Measurements from ENCODE around the gene LPP. TPM values are rescaled to one million over a fixed set of nuclear protein-coding genes. Genes with fewer than 3 reads are reported as not detected.
"Not testable (repeated sequence)": the region's sequence is repeated elsewhere in the genome, so short reads cannot be mapped to it uniquely, and the experiment has no call there.

The LPP gene
- total and polyA plus RNA-seq, 8 donors = 4.9 to 84.4 (median 45.9) TPM

GRCh38 chr3:188697127-188697526, 543.2 kb downstream of the LPP start:
- FAIRE-seq = no peak
- TF ChIP-seq, protein P1, sequence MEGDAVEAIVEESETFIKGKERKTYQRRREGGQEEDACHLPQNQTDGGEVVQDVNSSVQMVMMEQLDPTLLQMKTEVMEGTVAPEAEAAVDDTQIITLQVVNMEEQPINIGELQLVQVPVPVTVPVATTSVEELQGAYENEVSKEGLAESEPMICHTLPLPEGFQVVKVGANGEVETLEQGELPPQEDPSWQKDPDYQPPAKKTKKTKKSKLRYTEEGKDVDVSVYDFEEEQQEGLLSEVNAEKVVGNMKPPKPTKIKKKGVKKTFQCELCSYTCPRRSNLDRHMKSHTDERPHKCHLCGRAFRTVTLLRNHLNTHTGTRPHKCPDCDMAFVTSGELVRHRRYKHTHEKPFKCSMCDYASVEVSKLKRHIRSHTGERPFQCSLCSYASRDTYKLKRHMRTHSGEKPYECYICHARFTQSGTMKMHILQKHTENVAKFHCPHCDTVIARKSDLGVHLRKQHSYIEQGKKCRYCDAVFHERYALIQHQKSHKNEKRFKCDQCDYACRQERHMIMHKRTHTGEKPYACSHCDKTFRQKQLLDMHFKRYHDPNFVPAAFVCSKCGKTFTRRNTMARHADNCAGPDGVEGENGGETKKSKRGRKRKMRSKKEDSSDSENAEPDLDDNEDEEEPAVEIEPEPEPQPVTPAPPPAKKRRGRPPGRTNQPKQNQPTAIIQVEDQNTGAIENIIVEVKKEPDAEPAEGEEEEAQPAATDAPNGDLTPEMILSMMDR (IDR thresholded peaks at IDR 0.05) = no peak

DNA sequence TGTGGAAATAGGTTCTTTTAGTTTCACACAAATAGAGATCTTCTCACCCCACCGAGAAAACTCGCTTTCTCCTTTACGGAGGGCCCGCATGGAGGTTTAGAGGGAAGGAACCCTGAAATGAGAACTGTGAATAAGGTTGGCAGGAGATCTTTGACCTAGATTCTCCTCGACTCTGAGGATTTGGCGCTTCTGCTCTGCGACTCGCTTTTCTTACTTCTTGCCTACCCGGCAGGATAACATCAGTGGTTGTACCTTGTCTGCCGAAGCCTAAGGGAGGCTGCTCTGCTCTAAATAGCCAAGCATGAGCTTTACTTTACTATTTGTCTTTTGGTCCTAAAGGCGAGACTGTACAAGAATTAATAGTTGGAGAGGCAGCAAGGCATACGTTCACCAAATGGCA, 544.5 kb downstream of the LPP start:
- intact Hi-C loops (cut with DNase I) = no loop called here

More at GRCh38 chr3:188697127-188697526, 543.2 kb downstream of the LPP start:
- intact Hi-C loops (cut with DNase I) = no loop called here
- WGBS, 2 donors = 92 to 94% methylated on average over 7 of the region's 7 CpGs
- H3K9me3 ChIP-seq = no peaks in the 10 kb centered on the region
- no peaks in the 10 kb centered on the region for H3K4me1 ChIP-seq
- H3K36me3 ChIP-seq = no peaks in the 10 kb centered on the region
- no peak for ATAC-seq
- H3K27ac ChIP-seq = no peak overlapping the region
- no peak overlapping the region for H3K4me3 ChIP-seq
- DNase-seq = no peak
- no peaks in the 10 kb centered on the region for H3K27me3 ChIP-seq

DNA sequence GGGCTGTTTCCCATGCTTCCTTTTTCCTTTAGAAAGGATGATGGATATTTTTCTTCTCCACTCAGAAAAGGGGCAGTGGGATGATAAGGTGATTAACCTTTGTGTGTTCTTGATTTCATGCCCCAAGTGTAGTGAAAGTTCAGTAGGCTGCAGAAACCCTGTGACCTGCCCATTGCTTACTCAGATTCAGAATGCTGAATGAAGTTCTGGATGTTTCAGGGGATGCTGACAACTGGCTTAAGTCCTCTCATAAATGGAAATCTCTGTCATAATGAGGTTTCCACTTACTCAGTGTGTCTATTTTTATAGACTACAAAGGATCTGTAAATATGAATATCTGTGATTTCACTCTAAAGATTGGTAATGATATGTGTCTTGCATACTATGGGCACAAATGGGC, 546.5 kb downstream of the LPP start:
- FAIRE-seq (no peak), DNase-seq (no peak), ATAC-seq (no peak)
- Histone ChIP-seq H3K9me3 (no peaks in the 10 kb centered on the region), H3K27me3 (no peaks in the 10 kb centered on the region), H3K36me3 (no peaks in the 10 kb centered on the region), H3K4me1 (no peaks in the 10 kb centered on the region), H3K27ac (no peak overlapping the region), H3K4me3 (no peak overlapping the region)
- TF ChIP-seq, protein P1 (IDR thresholded peaks at IDR 0.05) = no peak
- intact Hi-C loops (cut with DNase I) = no loop called here

More for the DNA sequence above, 544.5 kb downstream of the LPP start:
- 89 to 98% methylated on average over 12 of the region's 12 CpGs for WGBS, 2 donors
- no peak for DNase-seq
- Histone ChIP-seq H3K4me1 (no peaks in the 10 kb centered on the region), H3K9me3 (no peaks in the 10 kb centered on the region), H3K27ac (no peak overlapping the region), H3K4me3 (no peak overlapping the region), H3K36me3 (no peaks in the 10 kb centered on the region), H3K27me3 (no peaks in the 10 kb centered on the region)
- FAIRE-seq = no peak
- no peak for ATAC-seq
- TF ChIP-seq, protein P1 (IDR thresholded peaks at IDR 0.05) = no peak

- H3K27ac ChIP-seq = no peak overlapping the region
- intact Hi-C loops (cut with DNase I) = no loop called here
- no peak for ATAC-seq
- H3K4me3 ChIP-seq = no peak overlapping the region
- TF ChIP-seq, protein P1 (IDR thresholded peaks at IDR 0.05) = no peak
- no peaks in the 10 kb centered on the region for H3K27me3 ChIP-seq
- no peak for FAIRE-seq
- DNase-seq = no peak
- no peaks in the 10 kb centered on the region for H3K36me3 ChIP-seq
- H3K4me1 ChIP-seq = no peaks in the 10 kb centered on the region
- H3K9me3 ChIP-seq = no peaks in the 10 kb centered on the region
Measured at GRCh38 chr3:188700918-188701317, 547.0 kb downstream of the LPP start.

DNA sequence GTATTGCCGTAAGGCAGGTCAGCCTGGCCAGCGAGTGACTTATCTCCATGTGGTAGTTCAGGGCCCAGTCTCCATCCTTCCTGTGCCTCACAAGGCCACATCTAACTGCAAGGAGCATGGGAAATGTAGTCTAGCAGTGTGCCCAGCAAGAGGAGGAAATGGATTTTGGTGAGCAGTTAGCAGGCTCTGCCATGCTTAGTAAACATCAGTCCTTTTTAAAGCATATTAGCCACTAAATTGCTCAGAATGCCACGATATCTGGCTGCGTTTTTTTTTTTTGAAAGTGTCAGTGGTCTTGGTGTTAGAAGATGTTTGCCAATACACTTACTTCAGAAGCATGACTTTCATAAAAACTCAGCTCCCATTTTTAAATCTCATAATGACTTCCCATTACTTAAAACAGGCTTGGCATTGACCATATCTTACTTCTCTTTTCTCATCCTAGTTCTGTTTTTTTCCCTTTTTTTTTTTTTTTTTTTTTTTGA, 547.6 kb downstream of the LPP start:
- Histone ChIP-seq H3K4me3 (no peak overlapping the region), H3K27me3 (no peaks in the 10 kb centered on the region), H3K4me1 (no peaks in the 10 kb centered on the region), H3K36me3 (no peaks in the 10 kb centered on the region), H3K9me3 (no peaks in the 10 kb centered on the region), H3K27ac (no peak overlapping the region)
- intact Hi-C loops (cut with DNase I) = no loop called here
- ATAC-seq = peak in 2 of 4 donors; percentile 49 to 76
- no peak for FAIRE-seq
- TF ChIP-seq, protein P1 (IDR thresholded peaks at IDR 0.05) = no peak
- DNase-seq = no peak
- WGBS, 2 donors = 69 to 90% methylated on average over 4 of the region's 4 CpGs

- H3K36me3 ChIP-seq; FAIRE-seq; ATAC-seq; H3K9me3 ChIP-seq; H3K4me3 ChIP-seq; intact Hi-C loops (cut with DNase I); DNase-seq; H3K27me3 ChIP-seq; H3K4me1 ChIP-seq; H3K27ac ChIP-seq: not testable (repeated sequence)
- 93 to 95% methylated on average over 10 of the region's 10 CpGs for WGBS, 2 donors
Measured at GRCh38 chr3:188702028-188702427, 548.1 kb downstream of the LPP start.
